PC-3 (cell line): ENCODE data around the gene POLD4. TPM values are rescaled to one million over a fixed set of nuclear protein-coding genes. Genes with fewer than 3 reads are reported as not detected.

ENCODE experiments used
- ATAC-seq: fragments of 200-7000 bp; cut with Tn5 transposase; 2 replicates; pipeline ENCODE4 v1.9.1; 2020; ENCODE audit warnings: mild to moderate bottlenecking, moderate library complexity
- BruUV-seq: library from RNA; stranded (reverse); fragments of 400-500 nt; replicated peaks from 2 replicates; lab custom pipeline; 2021; lab: Mats Ljungman, UMichigan
- CTCF ChIA-PET: fragments of 300-600 bp; sonication (Branson Sonifier 250); formaldehyde crosslinking; loops from one replicate; lab custom pipeline; 2022; ENCODE audit warnings: antibody characterized with exemption; lab: Charles Lee
- POLR2A ChIA-PET: fragments of 300-600 bp; sonication (Branson Sonifier 250); formaldehyde crosslinking; loops from one replicate; lab custom pipeline; 2022; ENCODE audit warnings: antibody characterized with exemption; ENCODE audit not compliant: unreplicated experiment; lab: Charles Lee
- DNase-seq: peaks from one replicate; pipeline ENCODE4 v3.0.0-alpha.2; 2015
- H2AFZ ChIP-seq: fragments of 300-600 bp; sonication (generic); 2 replicates; pipeline ENCODE4 v1.6.0; 2016; ENCODE audit warnings: antibody characterized with exemption, low read length
- H3F3A ChIP-seq: fragments of 300-600 bp; sonication (generic); one replicate; pipeline ENCODE4 v1.6.0; 2017; ENCODE audit warnings: antibody characterized with exemption, low read length, control low read depth, mild to moderate bottlenecking; ENCODE audit not compliant: unreplicated experiment
- H3K27ac ChIP-seq: fragments of 300-600 bp; sonication (generic); 2 replicates; pipeline ENCODE4 v1.5.1; 2016; ENCODE audit warnings: mild to moderate bottlenecking, low read length
- H3K27me3 ChIP-seq: fragments of 300-600 bp; sonication (generic); 2 replicates; pipeline ENCODE4 v1.6.1; 2016; ENCODE audit warnings: low read length, mixed read lengths
- H3K36me3 ChIP-seq: fragments of 300-600 bp; sonication (generic); 2 replicates; pipeline ENCODE4 v1.6.1; 2016; ENCODE audit warnings: low read depth, mixed run types, low read length, mixed read lengths
- H3K4me1 ChIP-seq: fragments of 300-600 bp; sonication (generic); 2 replicates; pipeline ENCODE4 v1.5.1; 2016; ENCODE audit warnings: low read length; ENCODE audit not compliant: insufficient read depth
- H3K4me2 ChIP-seq: fragments of 300-600 bp; sonication (generic); 2 replicates; pipeline ENCODE4 v1.6.0; 2016; ENCODE audit warnings: low read length
- H3K4me3 ChIP-seq: fragments of 300-600 bp; sonication (generic); 2 replicates; pipeline ENCODE4 v1.5.1; 2016; ENCODE audit warnings: mild to moderate bottlenecking, low read length, mixed read lengths
- H3K79me2 ChIP-seq: fragments of 300-600 bp; sonication (generic); 2 replicates; pipeline ENCODE4 v1.6.1; 2017; ENCODE audit warnings: low read length, mixed read lengths
- H3K9ac ChIP-seq: fragments of 300-600 bp; sonication (generic); 2 replicates; pipeline ENCODE4 v1.6.0; 2016; ENCODE audit warnings: mild to moderate bottlenecking, low read length
- H3K9me2 ChIP-seq: fragments of 300-600 bp; sonication (generic); replicated peaks from 2 replicates; pipeline ENCODE4 v1.6.1; 2016; ENCODE audit warnings: mixed run types, low read length, mixed read lengths
- H3K9me3 ChIP-seq: fragments of 300-600 bp; sonication (generic); 2 replicates; pipeline ENCODE4 v1.6.1; 2016; ENCODE audit warnings: low read length, mixed read lengths
- H4K20me1 ChIP-seq: fragments of 300-600 bp; sonication (generic); 2 replicates; pipeline ENCODE4 v1.6.1; 2016; ENCODE audit warnings: low read length, mixed read lengths
- CTCF ChIP-seq: fragments of 300-600 bp; sonication (generic); conservative IDR thresholded peaks from 2 replicates; pipeline ENCODE4 v1.5.1; 2017; ENCODE audit warnings: antibody characterized with exemption, low read depth, mild to moderate bottlenecking, low read length
- EZH2 ChIP-seq: fragments of 300-600 bp; sonication (generic); IDR thresholded peaks from one replicate; pipeline ENCODE4 v1.6.1; 2017; ENCODE audit warnings: antibody characterized with exemption, mild to moderate bottlenecking, low read length; ENCODE audit not compliant: unreplicated experiment
- EZH2phosphoT487 ChIP-seq: fragments of 300-600 bp; sonication (generic); IDR thresholded peaks from 2 replicates; pipeline ENCODE4 v1.6.1; 2018; ENCODE audit warnings: mild to moderate bottlenecking, antibody characterized with exemption, low read length, borderline replicate concordance
- intact Hi-C: fragments of 100-400 bp; cut with micrococcal nuclease; formaldehyde crosslinking; loops from 2 replicates; pipeline ENCODE4 v1.9.0; 2023
- total RNA-seq: library from RNA; depleted of rRNA; stranded (reverse); fragments of >200 nt; gene quantifications from 2 replicates; pipeline ENCODE4 v1.2.3, GENCODE V29; 2014

Gene POLD4
- total RNA-seq, 1 experiment from 2014 or later: 81.5 TPM

GRCh38 chr11:67355023-67355793, 1.9 kb upstream of the POLD4 start:
- H3K4me1 ChIP-seq: peaks cover 64% of the 10 kb centered on the region
- no peaks in the 10 kb centered on the region for H3K36me3 ChIP-seq
- TF ChIP-seq EZH2phosphoT487 (no peak), CTCF (no peak), EZH2 (no peak)
- ChIA-PET POLR2A (interaction anchor here (0.6 to 1.8 kb wide), 2 partner anchors 9 to 1663 kb away, joined by 3 to 8 read pairs; no protein-coding TSS in a partner anchor), CTCF (interaction anchor here (0.6 to 4.1 kb wide), 4 partner anchors 9 to 37 kb away, joined by 4 to 46 read pairs (median 10); partner anchors contain the start of gene RAD9A)
- H3F3A ChIP-seq: peaks cover 17% of the 10 kb centered on the region
- peak overlapping the region; percentile 79 for H3K9ac ChIP-seq
- intact Hi-C loops: no loop called here
- peaks cover 14% of the 10 kb centered on the region for H3K79me2 ChIP-seq
- peak overlapping the region; percentile 92 for H3K4me2 ChIP-seq
- ATAC-seq (no peak), DNase-seq (no peak)
- peak overlapping the region; percentile 93 for H3K27ac ChIP-seq
- no peaks in the 10 kb centered on the region for H3K9me2 ChIP-seq
- no peaks in the 10 kb centered on the region for H3K9me3 ChIP-seq
- BruUV-seq: no TSS peak
- peak overlapping the region; percentile 10; the same call in 1 of the 2 replicates for H3K4me3 ChIP-seq
- H3K27me3 ChIP-seq: no peaks in the 10 kb centered on the region
- H4K20me1 ChIP-seq: no peaks in the 10 kb centered on the region
- H2AFZ ChIP-seq: no peak overlapping the region

- H3K79me2 ChIP-seq: peaks cover 14% of the 10 kb centered on the region
- intact Hi-C loops: loop anchor here (1.0 kb wide), 1 partner anchor 8 kb away; no protein-coding TSS in a partner anchor
- CTCF ChIA-PET: interaction anchor here (0.6 to 4.1 kb wide), 6 partner anchors 9 to 31 kb away, joined by 3 to 46 read pairs (median 8); partner anchors contain the start of gene CLCF1
- H4K20me1 ChIP-seq: no peaks in the 10 kb centered on the region
- peak overlapping the region; percentile 93 for H3K27ac ChIP-seq
- peak; percentile 99 for DNase-seq
- BruUV-seq: TSS peak; percentile 95
- peak overlapping the region; percentile 77 for H3K4me3 ChIP-seq
- H3F3A ChIP-seq: peaks cover 17% of the 10 kb centered on the region
- POLR2A ChIA-PET: interaction anchor here (0.6 to 2.3 kb wide), 5 partner anchors 8 to 1663 kb away, joined by 3 to 32 read pairs (median 5); partner anchors contain the start of gene CLCF1
- peaks cover 64% of the 10 kb centered on the region for H3K4me1 ChIP-seq
- H3K9me3 ChIP-seq: no peaks in the 10 kb centered on the region
- TF ChIP-seq CTCF (peak; percentile 16; the same call in 1 of the 2 replicates), EZH2phosphoT487 (no peak), EZH2 (no peak)
- peak overlapping the region; percentile 87 for H3K9ac ChIP-seq
- H3K36me3 ChIP-seq: no peaks in the 10 kb centered on the region
- H3K4me2 ChIP-seq: peak overlapping the region; percentile 92
- peak overlapping the region; percentile 69; the same call in 1 of the 2 replicates for H2AFZ ChIP-seq
- H3K27me3 ChIP-seq: no peaks in the 10 kb centered on the region
- no peaks in the 10 kb centered on the region for H3K9me2 ChIP-seq
- peak; percentile 64 for ATAC-seq
Observed at GRCh38 chr11:67354075-67355022, 1.0 kb upstream of the POLD4 start.
